ENCODE data around the gene C1QTNF1. TPM values are rescaled to one million over a fixed set of nuclear protein-coding genes. Genes with fewer than 3 reads are reported as not detected.

C1QTNF1 gene
- 10 to 100 TPM in 2 of 6 donors, 1 to 10 TPM in 4; 5.3 to 17.9 (median 6.7) TPM for total RNA-seq
- polyA plus RNA-seq, result 10 to 100 TPM in 1 of 2 donors, 1 to 10 TPM in 1; 9.4 to 31.2 TPM

GRCh38 chr17:79023886-79024771 is at the start of gene C1QTNF1:
C1QTNF1 (plus strand) TSS chr17:79024169; CDS start chr17:79043969, 19,800 bp downstream.
- TF ChIP-seq, protein P1, sequence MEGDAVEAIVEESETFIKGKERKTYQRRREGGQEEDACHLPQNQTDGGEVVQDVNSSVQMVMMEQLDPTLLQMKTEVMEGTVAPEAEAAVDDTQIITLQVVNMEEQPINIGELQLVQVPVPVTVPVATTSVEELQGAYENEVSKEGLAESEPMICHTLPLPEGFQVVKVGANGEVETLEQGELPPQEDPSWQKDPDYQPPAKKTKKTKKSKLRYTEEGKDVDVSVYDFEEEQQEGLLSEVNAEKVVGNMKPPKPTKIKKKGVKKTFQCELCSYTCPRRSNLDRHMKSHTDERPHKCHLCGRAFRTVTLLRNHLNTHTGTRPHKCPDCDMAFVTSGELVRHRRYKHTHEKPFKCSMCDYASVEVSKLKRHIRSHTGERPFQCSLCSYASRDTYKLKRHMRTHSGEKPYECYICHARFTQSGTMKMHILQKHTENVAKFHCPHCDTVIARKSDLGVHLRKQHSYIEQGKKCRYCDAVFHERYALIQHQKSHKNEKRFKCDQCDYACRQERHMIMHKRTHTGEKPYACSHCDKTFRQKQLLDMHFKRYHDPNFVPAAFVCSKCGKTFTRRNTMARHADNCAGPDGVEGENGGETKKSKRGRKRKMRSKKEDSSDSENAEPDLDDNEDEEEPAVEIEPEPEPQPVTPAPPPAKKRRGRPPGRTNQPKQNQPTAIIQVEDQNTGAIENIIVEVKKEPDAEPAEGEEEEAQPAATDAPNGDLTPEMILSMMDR (IDR thresholded peaks at IDR 0.05), result peak in 3 of 4 donors; percentile 27 to 37 (median 35)
- peak in 3 of 6 donors; percentile 66 to 74 (median 73) for DNase-seq
- H3K9me3 ChIP-seq, result no peaks in the 10 kb centered on the region
- WGBS, 2 donors, result 3 to 4% methylated on average over 54 to 77 of the region's 77 CpGs
- H3K4me3 ChIP-seq, result peak within 1 kb of the TSS; percentile 27 to 64 (median 42)
- no peaks in the 10 kb centered on the region for H3K27me3 ChIP-seq
- peak; percentile 51 to 64 (median 60) for ATAC-seq
- peaks cover 9 to 37% (median 19%) of the 10 kb centered on the region in 3 donors for H3K4me1 ChIP-seq
- intact Hi-C loops (cut with DNase I), result no loop called here
- no peak for FAIRE-seq
- no peaks in the 10 kb centered on the region for H3K36me3 ChIP-seq
- H3K27ac ChIP-seq, result peak within 1 kb of the TSS in 2 of 4 donors; percentile 57 to 58

- WGBS, 2 donors, result 52 to 64% methylated on average over 30 of the region's 30 CpGs
Measured at GRCh38 chr17:78974635-78975591, 49.1 kb upstream of the C1QTNF1 start.

DNA sequence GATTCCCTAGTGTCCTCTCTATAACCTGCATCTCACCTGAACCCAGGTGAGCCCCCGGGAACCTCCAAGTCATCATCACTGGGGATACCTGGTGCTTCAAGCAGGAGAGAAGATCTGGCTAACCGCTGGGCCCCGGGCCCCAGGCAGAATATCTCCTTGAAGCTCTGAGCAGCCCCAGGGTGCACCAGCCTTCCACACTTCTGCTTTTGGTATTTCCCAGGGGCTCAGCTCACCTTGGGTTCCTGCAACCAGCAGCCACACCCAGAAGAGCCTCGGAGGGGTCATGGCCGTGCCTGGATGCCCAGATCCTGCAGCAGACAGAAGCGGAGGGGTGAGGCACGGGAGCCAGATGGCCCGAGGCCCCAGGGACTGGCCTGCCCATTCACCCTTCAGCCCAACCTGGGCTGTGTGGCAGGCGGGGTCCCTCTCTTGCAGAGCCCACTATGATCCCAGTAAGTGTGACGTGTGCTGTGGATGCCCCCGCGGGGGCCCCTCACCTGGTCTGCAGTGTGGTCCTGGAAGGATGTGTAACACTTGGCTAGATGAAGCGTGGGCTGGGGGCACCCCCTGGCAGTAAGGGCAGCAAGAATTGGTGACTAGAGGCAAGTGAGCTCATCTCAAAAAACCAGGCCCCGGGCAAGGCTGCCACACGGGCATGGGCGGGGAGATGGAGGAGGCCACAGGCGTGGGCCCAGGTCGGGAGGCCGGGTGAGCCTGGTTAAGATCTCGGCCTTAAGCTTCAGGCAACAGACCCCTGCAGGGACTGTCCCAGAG is 46.9 kb upstream of the C1QTNF1 start:
- intact Hi-C loops (cut with DNase I), result no loop called here
- Histone ChIP-seq H3K4me1 (peaks cover 0 to 11% (median 6%) of the 10 kb centered on the region in 3 donors), H3K9me3 (no peaks in the 10 kb centered on the region), H3K27me3 (no peaks in the 10 kb centered on the region), H3K4me3 (no peak overlapping the region), H3K36me3 (no peaks in the 10 kb centered on the region), H3K27ac (no peak overlapping the region)
- DNase-seq (peak in 1 of 6 donors; percentile 38), ATAC-seq (no peak), FAIRE-seq (no peak)
- 76 to 89% methylated on average over 20 of the region's 20 CpGs for WGBS, 2 donors
- TF ChIP-seq, protein P1 (IDR thresholded peaks at IDR 0.05), result no peak

More at GRCh38 chr17:78974635-78975591, 49.1 kb upstream of the C1QTNF1 start:
- Histone ChIP-seq H3K27ac (peak overlapping the region; percentile 19 to 51 (median 38)), H3K4me1 (peaks cover 6 to 15% (median 8%) of the 10 kb centered on the region in 3 donors), H3K4me3 (peak overlapping the region in 1 of 4 donors; percentile 2), H3K36me3 (no peaks in the 10 kb centered on the region), H3K9me3 (no peaks in the 10 kb centered on the region), H3K27me3 (no peaks in the 10 kb centered on the region)
- peak; percentile 68 to 82 (median 76) for DNase-seq
- TF ChIP-seq, protein P1 (IDR thresholded peaks at IDR 0.05), result no peak
- peak; percentile 54 to 76 (median 66) for ATAC-seq
- intact Hi-C loops (cut with DNase I), result loop anchor here in 1 of 3 donors (5.0 kb wide), 2 partner anchors 108 to 478 kb away; no protein-coding TSS in a partner anchor
- FAIRE-seq, result no peak

DNA sequence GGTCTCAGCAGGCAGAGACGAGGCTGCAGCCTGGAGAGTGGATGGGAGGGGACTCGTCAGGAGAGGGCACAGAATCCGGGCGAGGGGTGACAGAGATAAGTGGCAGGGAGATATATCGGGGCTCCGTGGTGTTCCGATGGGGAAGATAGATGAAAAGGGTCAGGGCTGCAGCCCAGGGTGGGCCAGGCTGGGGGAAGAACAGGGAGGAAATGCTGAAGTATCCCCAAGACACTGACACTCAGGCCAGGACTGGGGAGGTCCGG is 46.4 kb upstream of the C1QTNF1 start:
- peaks cover 0 to 11% (median 6%) of the 10 kb centered on the region in 3 donors for H3K4me1 ChIP-seq
- no peaks in the 10 kb centered on the region for H3K9me3 ChIP-seq
- no peaks in the 10 kb centered on the region for H3K36me3 ChIP-seq
- no peak overlapping the region for H3K27ac ChIP-seq
- no peak for ATAC-seq
- intact Hi-C loops (cut with DNase I), result no loop called here
- TF ChIP-seq, protein P1 (IDR thresholded peaks at IDR 0.05), result no peak
- peak overlapping the region in 1 of 4 donors; percentile 40 for H3K4me3 ChIP-seq
- 70 to 72% methylated on average over 8 of the region's 8 CpGs for WGBS, 2 donors
- H3K27me3 ChIP-seq, result no peaks in the 10 kb centered on the region
- peak in 1 of 6 donors; percentile 56 for DNase-seq
- FAIRE-seq, result no peak
